Stimulated activated CD8-positive, alpha-beta memory T cell treated with anti-CD3 and anti-CD28 coated beads, Interleukin-12 subunit alpha, Interleukin-12 subunit beta, amount 100 ng/mL, for 24 hours (primary cell): Measurements from ENCODE around the gene CHRM4.
"Not testable (repeated sequence)": the region's sequence is repeated elsewhere in the genome, so short reads cannot be mapped to it uniquely, and the experiment has no call there.

Source experiments
- DNase-seq: peaks from one replicate; pipeline ENCODE4 v3.0.0-alpha.2; 2020; ENCODE audit errors: extremely low read depth

The CHRM4 gene

DNA sequence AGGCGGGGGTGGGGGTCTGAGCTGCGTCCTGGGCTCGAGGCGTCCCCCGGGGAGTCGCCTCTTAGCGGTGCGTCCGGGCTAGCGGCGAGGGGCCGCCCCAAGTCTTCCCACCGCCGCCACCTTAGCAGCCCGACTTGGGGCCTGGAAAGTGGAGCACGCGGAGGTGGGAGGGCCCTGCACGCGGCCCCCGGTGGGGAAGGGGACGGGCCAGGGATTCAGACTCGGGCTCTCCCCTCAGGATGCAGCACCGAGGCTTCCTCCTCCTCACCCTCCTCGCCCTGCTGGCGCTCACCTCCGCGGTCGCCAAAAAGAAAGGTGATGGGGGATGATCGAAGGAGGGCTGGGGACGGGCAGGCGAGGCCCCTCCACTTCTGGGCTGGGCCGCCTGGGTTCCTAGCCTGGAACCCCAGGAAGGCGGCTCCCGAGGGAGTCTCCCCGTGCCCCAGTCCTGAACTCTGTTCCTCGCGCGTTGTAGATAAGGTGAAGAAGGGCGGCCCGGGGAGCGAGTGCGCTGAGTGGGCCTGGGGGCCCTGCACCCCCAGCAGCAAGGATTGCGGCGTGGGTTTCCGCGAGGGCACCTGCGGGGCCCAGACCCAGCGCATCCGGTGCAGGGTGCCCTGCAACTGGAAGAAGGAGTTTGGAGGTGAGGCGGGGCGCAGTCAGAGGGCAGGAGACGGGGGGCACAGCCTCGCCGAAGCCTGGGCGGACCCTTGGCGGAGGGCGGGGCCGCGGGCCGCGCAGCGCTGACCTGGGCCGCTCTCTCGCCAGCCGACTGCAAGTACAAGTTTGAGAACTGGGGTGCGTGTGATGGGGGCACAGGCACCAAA, 9.5 kb downstream of the CHRM4 start:
- DNase-seq = no peak

GRCh38 chr11:46381048-46381818, 10.3 kb downstream of the CHRM4 start, which contains the start of gene MDK:
MDK (plus strand) TSS chr11:46381669; CDS start chr11:46382058, 389 bp downstream.
- no peak for DNase-seq

- no peak for DNase-seq
Observed at GRCh38 chr11:46380340-46381047, 11.1 kb downstream of the CHRM4 start.

DNA sequence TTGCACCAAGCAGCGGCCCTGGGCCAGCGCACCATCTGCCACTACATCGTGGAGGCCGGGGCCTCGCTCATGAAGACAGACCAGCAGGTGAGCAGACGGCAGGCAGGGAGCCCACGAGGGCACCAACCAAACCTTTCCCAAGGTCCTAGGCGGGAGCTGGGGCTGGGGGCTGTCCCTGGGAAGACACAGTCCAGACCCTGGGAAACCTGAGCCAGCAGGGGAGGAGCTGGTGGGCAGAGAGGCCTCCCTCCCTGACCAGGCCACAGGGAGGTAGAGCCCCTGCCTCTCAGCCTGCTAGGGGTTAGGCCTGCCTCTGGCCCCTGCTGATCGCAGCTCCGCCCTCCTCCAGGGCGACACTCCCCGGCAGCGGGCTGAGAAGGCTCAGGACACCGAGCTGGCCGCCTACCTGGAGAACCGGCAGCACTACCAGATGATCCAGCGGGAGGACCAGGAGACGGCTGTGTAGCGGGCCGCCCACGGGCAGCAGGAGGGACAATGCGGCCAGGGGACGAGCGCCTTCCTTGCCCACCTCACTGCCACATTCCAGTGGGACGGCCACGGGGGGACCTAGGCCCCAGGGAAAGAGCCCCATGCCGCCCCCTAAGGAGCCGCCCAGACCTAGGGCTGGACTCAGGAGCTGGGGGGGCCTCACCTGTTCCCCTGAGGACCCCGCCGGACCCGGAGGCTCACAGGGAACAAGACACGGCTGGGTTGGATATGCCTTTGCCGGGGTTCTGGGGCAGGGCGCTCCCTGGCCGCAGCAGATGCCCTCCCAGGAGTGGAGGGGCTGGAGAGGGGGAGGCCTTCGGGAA, 11.9 kb downstream of the CHRM4 start:
- DNase-seq = not testable (repeated sequence)

DNA sequence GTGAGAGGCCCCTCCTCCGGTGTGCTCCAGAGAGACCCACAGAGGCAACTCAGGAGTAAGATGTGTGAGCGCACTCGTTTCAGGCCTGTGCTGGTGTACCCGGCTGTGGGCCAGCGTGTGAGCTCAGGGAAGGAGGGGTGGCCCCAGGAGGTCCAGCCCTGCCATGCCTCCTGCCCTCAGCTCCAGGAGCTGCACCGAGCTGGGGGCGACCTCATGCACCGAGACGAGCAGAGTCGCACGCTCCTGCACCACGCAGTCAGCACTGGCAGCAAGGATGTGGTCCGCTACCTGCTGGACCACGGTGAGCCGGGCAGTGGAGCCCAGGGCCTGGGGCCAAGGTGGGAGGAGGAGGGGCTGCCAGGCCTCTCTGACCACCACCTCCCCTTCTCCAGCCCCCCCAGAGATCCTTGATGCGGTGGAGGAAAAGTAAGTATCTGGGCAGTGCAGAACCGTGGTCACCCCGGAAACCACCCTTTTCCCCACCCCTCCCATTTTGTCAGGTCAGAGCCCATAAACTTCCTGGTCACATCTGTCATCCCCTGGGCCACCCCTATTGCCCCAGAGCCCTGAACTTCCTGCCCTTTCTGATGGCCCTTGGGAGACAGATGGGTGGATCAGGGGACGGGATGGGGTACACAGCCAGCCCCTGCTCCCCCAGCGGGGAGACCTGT, 12.6 kb downstream of the CHRM4 start:
- DNase-seq = no peak

DNA sequence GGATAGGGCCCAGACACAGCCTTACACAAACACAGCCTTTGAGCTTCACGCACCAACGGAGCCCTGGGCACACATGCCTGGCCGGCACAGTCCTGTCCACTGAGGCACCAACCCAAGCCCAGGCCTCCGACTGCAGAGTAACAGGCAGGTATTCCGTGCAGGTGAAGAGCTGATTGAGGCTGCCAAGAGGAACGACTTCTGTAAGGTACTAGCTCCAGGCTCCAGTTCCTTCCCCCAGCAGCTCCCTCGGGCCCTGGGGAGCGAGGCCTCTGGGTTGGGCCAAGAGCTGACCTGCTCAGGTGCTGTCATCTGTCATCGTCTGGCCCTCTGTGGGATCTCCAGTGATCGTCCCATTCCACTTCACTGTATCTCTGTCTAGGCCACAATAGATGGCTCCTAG, 13.3 kb downstream of the CHRM4 start:
- DNase-seq = no peak

- DNase-seq = no peak
Observed at GRCh38 chr11:46377831-46378230, 13.7 kb downstream of the CHRM4 start.

DNA sequence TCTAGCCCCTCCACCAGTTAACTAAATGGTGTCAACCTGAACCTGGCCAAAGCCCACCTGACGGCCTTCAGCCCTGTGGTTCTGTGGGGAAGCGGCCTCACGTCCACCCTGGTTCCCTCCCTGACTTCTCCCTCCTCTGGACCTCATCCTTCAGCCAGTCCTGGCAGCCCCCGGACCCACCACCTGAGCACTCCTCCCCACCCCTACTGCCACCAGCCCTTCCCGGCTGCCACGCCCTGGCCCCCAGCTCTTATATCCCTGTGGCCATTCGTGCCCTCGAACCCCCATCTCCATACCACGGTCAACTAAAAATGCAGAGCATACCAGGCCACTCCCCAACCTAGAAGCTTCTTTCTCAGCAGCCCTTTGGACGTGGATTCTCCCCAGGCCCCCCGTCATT, 14.3 kb downstream of the CHRM4 start:
- DNase-seq = no peak

- no peak for DNase-seq
Observed at GRCh38 chr11:46376258-46377050, 15.1 kb downstream of the CHRM4 start.

GRCh38 chr11:46375392-46376101, 16.0 kb downstream of the CHRM4 start:
- DNase-seq = no peak

DNA sequence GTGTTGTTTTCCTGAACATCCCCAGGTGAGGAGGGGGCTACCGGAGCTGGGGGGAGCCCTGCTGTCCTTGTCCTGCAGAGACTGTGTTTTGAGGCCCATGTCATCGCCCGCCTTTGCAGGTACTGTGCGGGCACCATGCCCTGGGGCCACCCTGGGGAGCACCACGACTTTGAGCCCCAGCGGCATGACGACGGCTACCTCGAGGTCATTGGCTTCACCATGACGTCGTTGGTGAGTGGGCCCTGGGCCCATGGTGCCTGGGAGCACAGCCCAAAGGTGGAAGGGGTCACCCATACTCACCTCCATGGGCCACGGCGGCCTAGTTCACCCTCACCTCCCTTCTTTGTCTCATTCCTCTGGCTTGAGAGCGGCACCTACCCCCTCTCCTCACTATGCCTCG, 16.8 kb downstream of the CHRM4 start:
- no peak for DNase-seq

DNA sequence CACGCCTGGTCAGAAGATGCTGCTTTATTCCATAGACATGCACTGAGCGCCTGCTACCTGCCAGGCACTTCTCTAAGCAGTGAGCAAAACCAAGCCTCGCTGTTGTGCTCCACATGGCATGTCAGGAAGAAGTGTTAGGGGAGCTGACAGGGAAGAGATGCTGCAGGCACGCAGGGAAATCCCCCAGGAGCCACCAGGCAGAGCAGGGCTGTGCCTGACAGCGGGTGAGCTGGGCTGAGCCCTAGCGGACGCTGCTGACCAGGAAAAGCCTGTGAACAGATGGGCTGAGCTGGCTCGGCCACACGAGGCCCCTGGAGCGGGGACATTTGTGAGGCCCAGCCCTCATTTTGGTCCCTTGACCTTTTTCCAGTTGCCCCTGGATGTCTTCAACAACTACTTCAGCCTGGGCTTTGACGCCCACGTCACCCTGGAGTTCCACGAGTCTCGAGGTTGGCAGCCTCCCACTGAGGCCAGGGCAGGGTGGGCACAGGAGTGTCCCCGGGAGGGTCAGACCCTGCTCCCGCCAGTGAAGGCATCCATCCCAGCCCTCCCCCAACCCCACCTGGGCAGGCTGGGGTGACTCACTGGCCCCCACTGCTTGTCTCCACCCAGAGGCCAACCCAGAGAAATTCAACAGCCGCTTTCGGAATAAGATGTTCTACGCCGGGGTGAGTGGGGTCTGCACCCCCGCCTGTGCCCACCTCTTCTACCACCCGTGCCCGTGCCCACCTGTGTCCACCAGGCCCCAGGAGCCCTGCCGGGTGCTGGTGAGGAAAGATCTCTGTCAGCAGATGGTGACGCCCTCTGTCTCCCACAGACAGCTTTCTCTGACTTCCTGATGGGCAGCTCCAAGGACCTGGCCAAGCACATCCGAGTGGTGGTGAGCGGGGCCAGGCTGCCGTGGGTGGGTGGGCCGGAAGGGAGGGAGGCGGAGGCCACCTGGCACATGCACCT, 17.5 kb downstream of the CHRM4 start:
- no peak for DNase-seq

DNA sequence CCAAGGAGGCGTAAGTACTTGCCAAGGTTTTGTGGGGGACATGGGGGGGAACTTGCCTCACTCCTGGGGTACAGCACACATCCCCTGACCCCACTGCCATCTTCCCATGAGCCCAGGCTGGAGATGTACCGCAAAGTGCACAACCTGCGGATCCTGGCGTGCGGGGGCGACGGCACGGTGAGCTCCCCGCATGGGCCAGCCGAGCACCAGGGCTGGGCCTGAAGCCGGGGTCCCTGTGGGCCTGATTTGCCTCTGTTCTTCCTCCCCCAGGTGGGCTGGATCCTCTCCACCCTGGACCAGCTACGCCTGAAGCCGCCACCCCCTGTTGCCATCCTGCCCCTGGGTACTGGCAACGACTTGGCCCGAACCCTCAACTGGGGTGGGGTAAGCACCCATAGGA, 19.1 kb downstream of the CHRM4 start:
- DNase-seq = not testable (repeated sequence)

DNA sequence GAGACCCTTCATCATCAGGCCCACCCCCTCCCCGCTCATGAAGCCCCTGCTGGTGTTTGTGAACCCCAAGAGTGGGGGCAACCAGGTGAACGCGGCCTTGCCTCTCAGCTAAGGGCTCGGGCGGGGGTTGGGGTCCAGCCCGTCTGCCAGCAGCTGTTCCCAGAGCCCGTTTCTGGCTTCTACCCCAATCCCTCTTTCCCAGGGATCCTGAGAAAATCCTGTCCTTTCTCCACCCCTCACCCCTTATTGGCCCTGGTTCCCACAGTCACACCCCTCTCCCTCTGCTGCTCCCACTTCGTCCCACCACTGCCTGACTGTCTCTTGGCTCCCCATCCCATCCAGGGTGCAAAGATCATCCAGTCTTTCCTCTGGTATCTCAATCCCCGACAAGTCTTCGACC, 19.5 kb downstream of the CHRM4 start:
- DNase-seq = no peak

DNA sequence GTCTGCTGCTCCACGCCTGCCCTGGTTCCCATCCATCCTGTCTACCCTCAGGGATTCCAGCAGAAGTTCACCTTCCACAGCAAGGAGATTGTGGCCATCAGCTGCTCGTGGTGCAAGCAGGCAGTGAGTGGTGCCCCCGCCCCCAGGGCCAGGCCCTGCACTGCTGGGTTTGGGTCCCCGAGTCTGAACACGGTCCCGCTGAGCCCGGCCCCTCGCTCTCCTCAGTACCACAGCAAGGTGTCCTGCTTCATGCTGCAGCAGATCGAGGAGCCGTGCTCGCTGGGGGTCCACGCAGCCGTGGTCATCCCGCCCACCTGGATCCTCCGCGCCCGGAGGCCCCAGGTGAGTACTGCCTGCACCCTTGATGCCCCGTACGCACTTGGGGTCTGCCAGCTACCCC, 20.3 kb downstream of the CHRM4 start:
- not testable (repeated sequence) for DNase-seq

DNA sequence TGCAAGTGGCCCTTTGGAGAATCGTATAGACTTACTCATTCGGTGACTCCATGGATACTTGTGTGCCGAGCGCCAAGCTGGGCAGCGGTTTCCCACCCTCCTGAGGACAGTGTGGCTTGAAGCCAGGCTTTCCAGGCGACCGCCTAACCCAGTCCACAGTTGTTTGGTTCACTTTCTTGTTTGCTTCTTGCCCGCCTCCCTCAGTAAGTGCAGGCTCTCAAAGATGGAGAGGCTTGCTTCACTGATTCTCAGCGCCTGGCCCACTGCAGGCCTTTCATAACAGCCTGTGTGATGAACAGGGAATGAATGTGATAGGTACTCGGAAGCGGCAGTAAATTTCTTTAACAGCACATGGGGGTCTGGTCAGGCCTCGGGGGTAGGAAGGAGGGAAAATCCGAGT, 21.3 kb downstream of the CHRM4 start:
- DNase-seq = no peak

DNA sequence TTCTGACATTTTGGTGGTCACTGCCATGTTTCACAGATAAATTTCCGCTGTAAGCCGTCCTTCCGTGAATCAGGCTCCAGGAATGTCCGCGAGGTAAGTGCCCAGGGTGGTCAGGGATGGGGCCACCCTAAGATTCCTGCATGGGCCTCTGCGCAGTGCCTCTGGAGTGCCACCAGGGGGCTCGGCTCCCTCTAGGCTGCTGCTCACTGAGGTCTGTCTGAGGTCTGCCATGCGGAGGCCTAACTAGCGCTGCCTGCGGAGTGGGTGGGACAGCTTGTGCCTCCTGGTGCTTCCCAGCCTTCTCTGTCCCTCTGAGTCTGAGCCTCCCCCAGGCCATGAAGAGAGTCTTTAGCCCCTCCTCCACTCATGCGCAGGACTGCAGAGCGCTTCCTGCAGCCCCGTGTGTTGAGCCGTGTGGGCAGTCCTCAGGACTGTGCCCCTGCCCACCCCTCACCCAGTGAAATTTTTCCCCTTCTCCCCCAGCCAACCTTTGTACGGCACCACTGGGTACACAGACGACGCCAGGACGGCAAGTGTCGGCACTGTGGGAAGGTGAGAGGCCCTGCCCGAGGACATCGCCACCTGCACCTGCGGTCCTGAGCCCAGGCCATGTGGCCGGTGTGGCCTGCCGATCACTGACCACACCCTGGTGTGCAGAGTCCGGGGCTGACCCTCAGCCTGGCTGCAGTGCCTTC, 22.0 kb downstream of the CHRM4 start:
- no peak for DNase-seq

DNA sequence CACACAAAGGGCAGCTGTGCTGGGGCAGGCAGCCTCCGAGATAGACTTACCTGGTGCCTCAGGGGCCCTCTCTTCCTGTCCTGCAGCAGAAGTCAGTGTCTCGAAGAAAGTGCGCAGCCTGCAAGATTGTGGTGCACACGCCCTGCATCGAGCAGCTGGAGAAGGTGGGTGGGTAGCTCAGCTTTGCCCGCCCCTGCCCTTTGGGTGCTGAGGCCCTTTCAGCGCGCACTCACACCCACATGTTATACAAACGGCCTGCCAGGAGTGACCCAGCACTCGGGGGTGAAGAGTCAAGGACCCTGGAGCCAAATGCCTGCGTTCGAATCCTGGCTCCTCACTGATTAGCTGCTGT, 23.7 kb downstream of the CHRM4 start:
- no peak for DNase-seq
